CD14-positive monocyte (primary cell): ENCODE measurements around the gene RAP2C. TPM values are rescaled to one million over a fixed set of nuclear protein-coding genes. Genes with fewer than 3 reads are reported as not detected.

Source experiments
- DNase-seq, 3 donors: peaks; one replicate each; pipeline ENCODE4 v3.0.0-alpha.2; 2011 to 2022
- H2AFZ ChIP-seq: 2 replicates; pipeline ENCODE4 v1.6.0; 2012; ENCODE audit warnings: mild to moderate bottlenecking, low read depth, low read length, inconsistent platforms; ENCODE audit not compliant: insufficient read depth, poor library complexity, severe bottlenecking
- H3K27ac ChIP-seq, 2 donors: 1 replicate in 1 of 2; 2 replicates in 1 of 2; pipeline ENCODE4 v1.5.1; 2012 to 2013; ENCODE audit warnings: low read length in 2 of 2, control low read depth in 1 of 2, inconsistent platforms in 1 of 2, low read depth in 1 of 2, mild to moderate bottlenecking in 1 of 2
- H3K27me3 ChIP-seq, 2 donors: one replicate each; pipeline versions ENCODE4 v1.6.0 to v1.6.1; 2011 to 2013; ENCODE audit warnings: low read length in 2 of 2; ENCODE audit not compliant: control insufficient read depth in 2 of 2, insufficient read depth in 2 of 2
- H3K36me3 ChIP-seq, 2 donors: replicated peaks in 1 of 2; 1 replicate in 1 of 2; 2 replicates in 1 of 2; pipeline versions ENCODE4 v1.5.1 to v1.6.1; 2012 to 2013; ENCODE audit warnings: low read length in 2 of 2, control low read depth in 1 of 2, inconsistent platforms in 1 of 2, mild to moderate bottlenecking in 1 of 2; ENCODE audit not compliant: insufficient read depth in 2 of 2, control insufficient read depth in 1 of 2
- H3K4me1 ChIP-seq, 2 donors: 1 replicate in 1 of 2; 2 replicates in 1 of 2; pipeline versions ENCODE4 v1.5.1 to v1.6.1; 2012 to 2013; ENCODE audit warnings: low read length in 2 of 2, control low read depth in 1 of 2, inconsistent platforms in 1 of 2, mild to moderate bottlenecking in 1 of 2, moderate library complexity in 1 of 2; ENCODE audit not compliant: insufficient read depth in 2 of 2, control insufficient read depth in 1 of 2
- H3K4me2 ChIP-seq: replicated peaks from 2 replicates; pipeline ENCODE3; 2012; ENCODE audit warnings: low read length, moderate library complexity, mild to moderate bottlenecking; ENCODE audit not compliant: poor library complexity, severe bottlenecking; ENCODE audit errors: extremely low read depth
- H3K4me3 ChIP-seq, 3 experiments: fragments of 200-600 bp in 1 of 3; sonication (generic) in 1 of 3; replicated peaks in 1 of 3; 1 replicate in 2 of 3; 2 replicates in 1 of 3; pipeline ENCODE4 v1.5.1; 2011 to 2013; ENCODE audit warnings: low read length in 3 of 3, mild to moderate bottlenecking in 3 of 3, control low read depth in 2 of 3, low read depth in 2 of 3, inconsistent platforms in 1 of 3, moderate library complexity in 1 of 3
- H3K79me2 ChIP-seq: 2 replicates; pipeline ENCODE4 v1.6.0; 2012; ENCODE audit warnings: mild to moderate bottlenecking, control low read depth, inconsistent platforms, low read length, moderate library complexity; ENCODE audit not compliant: insufficient read depth
- H3K9ac ChIP-seq: 2 replicates; pipeline ENCODE4 v1.6.0; 2017; ENCODE audit warnings: low read length, mild to moderate bottlenecking; ENCODE audit not compliant: insufficient read depth, poor library complexity, severe bottlenecking
- H3K9me3 ChIP-seq, 2 donors: replicated peaks in 1 of 2; 1 replicate in 1 of 2; 2 replicates in 1 of 2; pipeline versions ENCODE4 v1.5.1 to v1.6.1; 2012 to 2013; ENCODE audit warnings: low read length in 2 of 2, control low read depth in 1 of 2; ENCODE audit not compliant: control insufficient read depth in 1 of 2, insufficient read depth in 1 of 2
- H4K20me1 ChIP-seq: 2 replicates; pipeline ENCODE4 v1.6.0; 2012; ENCODE audit warnings: mild to moderate bottlenecking, low read length, control low read depth, moderate library complexity; ENCODE audit not compliant: insufficient read depth
- H3K27ac Mint-ChIP-seq, 7 donors: one replicate each; pipeline ENCODE4 v1.8.0; 2020; ENCODE audit warnings: mild to moderate bottlenecking in 7 of 7, mixed read lengths in 7 of 7, moderate library complexity in 6 of 7, inconsistent platforms in 2 of 7
- H3K27me3 Mint-ChIP-seq, 3 donors: one replicate each; pipeline ENCODE4 v1.8.0; 2021 to 2022; ENCODE audit warnings: low read depth in 3 of 3, mild to moderate bottlenecking in 3 of 3, mixed read lengths in 3 of 3, moderate library complexity in 3 of 3, inconsistent platforms in 1 of 3
- H3K36me3 Mint-ChIP-seq, 2 donors: one replicate each; pipeline ENCODE4 v1.8.0; 2020; ENCODE audit warnings: mixed read lengths in 2 of 2, inconsistent platforms in 1 of 2, mild to moderate bottlenecking in 1 of 2
- H3K4me1 Mint-ChIP-seq: one replicate; pipeline ENCODE4 v1.8.0; 2020; ENCODE audit warnings: mild to moderate bottlenecking, mixed read lengths
- H3K4me3 Mint-ChIP-seq, 2 donors: one replicate each; pipeline ENCODE4 v1.8.0; 2020; ENCODE audit warnings: mild to moderate bottlenecking in 2 of 2, mixed read lengths in 2 of 2, moderate library complexity in 1 of 2
- H3K9me3 Mint-ChIP-seq, 7 donors: one replicate each; pipeline ENCODE4 v1.8.0; 2020 to 2022; ENCODE audit warnings: mixed read lengths in 7 of 7, mild to moderate bottlenecking in 6 of 7, moderate library complexity in 6 of 7, inconsistent platforms in 2 of 7
- WGBS: methylation state at CpG from one replicate; pipeline ENCODE4 v1.1.5; 2013; ENCODE audit warnings: missing lambda C conversion rate; ENCODE audit not compliant: insufficient coverage; 5-methylcytosine and 5-hydroxymethylcytosine counted together
- intact Hi-C, 2 donors: fragments of 100-400 bp; cut with micrococcal nuclease; formaldehyde crosslinking; loops; one replicate each; pipeline versions ENCODE4 v1.15.0 to v1.15.1; 2023
- polyA plus RNA-seq, 3 donors: library from polyadenylated mRNA; depleted of rRNA in 1 of 3; unstranded in 2 of 3; stranded (reverse) in 1 of 3; fragments of 300-500 nt in 2 of 3; fragments of >200 nt in 1 of 3; fragmentation: Illumina TruSeq in 2 of 3; gene quantifications; 1 replicate in 2 of 3; 2 replicates in 1 of 3; pipeline ENCODE4 v1.2.3, GENCODE V29; 2012 to 2021
- TF ChIP-seq, protein P1 (sequence below): fragments of 200-600 bp; IDR thresholded peaks from one replicate; pipeline ENCODE4 v1.8.0; 2022; ENCODE audit warnings: antibody characterized with exemption, mild to moderate bottlenecking

The RAP2C gene
- polyA plus RNA-seq, 3 donors = 14.7 to 23.2 (median 18.8) TPM

DNA sequence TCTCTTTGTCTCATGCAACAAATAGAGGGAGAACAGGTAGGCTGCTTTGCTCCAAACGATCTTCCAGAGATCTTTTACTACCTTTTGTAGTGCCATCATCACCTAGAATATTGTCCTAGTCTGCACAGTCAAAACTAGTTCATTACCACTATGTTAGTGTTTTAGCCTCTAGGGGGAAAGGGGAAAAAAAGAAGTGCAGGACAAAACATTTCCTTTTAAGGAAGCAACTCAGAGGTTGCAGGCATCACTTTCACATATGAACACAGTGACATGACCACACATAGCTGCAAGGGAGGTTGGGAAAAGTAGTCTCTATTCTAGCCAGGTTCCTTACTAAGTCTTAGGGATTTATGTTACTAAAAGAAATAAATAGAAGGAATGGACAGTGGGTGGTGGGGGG is 39.3 kb upstream of the RAP2C start:
- Mint-ChIP-seq H3K36me3 (no peaks in the 10 kb centered on the region), H3K27ac (no peak overlapping the region), H3K4me3 (no peak overlapping the region), H3K9me3 (peaks cover 0 to 3% (median 0%) of the 10 kb centered on the region in 7 donors), H3K4me1 (no peaks in the 10 kb centered on the region), H3K27me3 (peaks cover 0 to 6% (median 2%) of the 10 kb centered on the region in 3 donors)
- Histone ChIP-seq H2AFZ (no peak overlapping the region), H3K4me1 (no peaks in the 10 kb centered on the region), H3K27ac (no peak overlapping the region), H4K20me1 (no peaks in the 10 kb centered on the region), H3K4me2 (no peak overlapping the region), H3K4me3 (no peak overlapping the region), H3K27me3 (no peaks in the 10 kb centered on the region), H3K79me2 (no peaks in the 10 kb centered on the region), H3K9me3 (no peaks in the 10 kb centered on the region), H3K9ac (no peak overlapping the region), H3K36me3 (no peaks in the 10 kb centered on the region)
- WGBS = no CpG with 5 or more reads among the region's 1 CpG
- intact Hi-C loops = no loop called here
- DNase-seq = no peak
- TF ChIP-seq, protein P1, sequence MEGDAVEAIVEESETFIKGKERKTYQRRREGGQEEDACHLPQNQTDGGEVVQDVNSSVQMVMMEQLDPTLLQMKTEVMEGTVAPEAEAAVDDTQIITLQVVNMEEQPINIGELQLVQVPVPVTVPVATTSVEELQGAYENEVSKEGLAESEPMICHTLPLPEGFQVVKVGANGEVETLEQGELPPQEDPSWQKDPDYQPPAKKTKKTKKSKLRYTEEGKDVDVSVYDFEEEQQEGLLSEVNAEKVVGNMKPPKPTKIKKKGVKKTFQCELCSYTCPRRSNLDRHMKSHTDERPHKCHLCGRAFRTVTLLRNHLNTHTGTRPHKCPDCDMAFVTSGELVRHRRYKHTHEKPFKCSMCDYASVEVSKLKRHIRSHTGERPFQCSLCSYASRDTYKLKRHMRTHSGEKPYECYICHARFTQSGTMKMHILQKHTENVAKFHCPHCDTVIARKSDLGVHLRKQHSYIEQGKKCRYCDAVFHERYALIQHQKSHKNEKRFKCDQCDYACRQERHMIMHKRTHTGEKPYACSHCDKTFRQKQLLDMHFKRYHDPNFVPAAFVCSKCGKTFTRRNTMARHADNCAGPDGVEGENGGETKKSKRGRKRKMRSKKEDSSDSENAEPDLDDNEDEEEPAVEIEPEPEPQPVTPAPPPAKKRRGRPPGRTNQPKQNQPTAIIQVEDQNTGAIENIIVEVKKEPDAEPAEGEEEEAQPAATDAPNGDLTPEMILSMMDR = no peak

GRCh38 chrX:132257116-132257515 is 37.9 kb upstream of the RAP2C start:
- no peak overlapping the region for H3K4me2 ChIP-seq
- no peaks in the 10 kb centered on the region for H3K27me3 ChIP-seq
- TF ChIP-seq, protein P1 = no peak
- no peak overlapping the region for H3K4me3 ChIP-seq
- H3K9me3 ChIP-seq = no peaks in the 10 kb centered on the region
- no peak overlapping the region for H2AFZ ChIP-seq
- no peak overlapping the region for H3K9ac ChIP-seq
- Mint-ChIP-seq H3K4me1 (no peaks in the 10 kb centered on the region), H3K27ac (no peak overlapping the region), H3K4me3 (no peak overlapping the region), H3K9me3 (peaks cover 0 to 3% (median 0%) of the 10 kb centered on the region in 7 donors), H3K36me3 (no peaks in the 10 kb centered on the region), H3K27me3 (peaks cover 0 to 6% (median 2%) of the 10 kb centered on the region in 3 donors)
- 100% methylated on average over 1 of the region's 2 CpGs for WGBS
- H3K79me2 ChIP-seq = no peaks in the 10 kb centered on the region
- DNase-seq = no peak
- H3K27ac ChIP-seq = no peak overlapping the region
- intact Hi-C loops = no loop called here
- H4K20me1 ChIP-seq = no peaks in the 10 kb centered on the region
- no peaks in the 10 kb centered on the region for H3K4me1 ChIP-seq
- H3K36me3 ChIP-seq = no peaks in the 10 kb centered on the region
